Jurkat, Clone E6-1 (cell line): ENCODE results near the gene CLIP2.
A peak's percentile ranks its signal among the peaks of the same experiment; 100 is the strongest.

ENCODE experiments used
- DNase-seq: peaks from one replicate; pipeline ENCODE4 v3.0.0-alpha.2; 2011; ENCODE audit warnings: low read depth, low spot score
- H3K4me3 ChIP-seq: 2 replicates; pipeline ENCODE4 v1.5.1; 2011; ENCODE audit warnings: mild to moderate bottlenecking, low read length, control low read depth, moderate library complexity

Gene CLIP2

DNA sequence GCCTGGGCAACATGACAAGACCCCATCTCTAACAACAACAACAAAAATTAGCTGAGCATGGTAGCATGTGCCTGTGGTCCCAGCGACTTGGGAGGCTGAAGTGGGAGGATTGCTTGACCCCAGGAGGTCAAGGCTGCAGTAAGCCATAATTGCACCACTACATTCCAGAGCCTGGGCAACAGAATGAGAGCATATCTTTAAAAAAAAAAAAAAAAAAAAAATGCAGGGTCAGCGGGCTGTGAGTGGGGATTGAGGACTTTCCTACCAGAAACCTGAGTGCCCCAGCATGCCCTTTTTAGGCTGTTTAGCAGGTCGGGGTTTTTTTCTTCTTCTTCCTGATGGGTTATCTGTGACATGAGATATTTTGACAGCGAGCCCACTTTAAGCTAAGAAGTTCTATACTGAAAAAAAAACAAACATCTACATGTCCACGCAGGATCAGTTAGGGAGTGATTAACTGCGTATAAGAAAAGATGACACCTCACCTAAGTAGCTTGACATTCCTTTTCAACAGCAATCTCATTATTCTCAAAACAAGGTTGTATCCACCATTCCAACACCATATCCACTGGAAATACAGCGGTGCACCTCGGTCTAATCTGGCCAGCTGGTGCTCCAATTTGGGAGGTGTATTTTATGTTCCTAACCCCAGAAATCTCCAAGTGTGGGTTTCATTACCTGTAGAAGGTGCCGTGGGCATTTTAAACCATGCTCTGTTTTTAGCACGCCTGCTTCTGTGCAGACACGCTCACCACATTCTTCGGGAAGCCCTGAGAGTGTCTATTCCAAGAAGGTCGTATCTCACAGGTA lies 21.2 kb upstream of the CLIP2 start:
- H3K4me3 ChIP-seq: no peak overlapping the region
- DNase-seq: no peak

GRCh38 chr7:74269757-74270277 lies 19.4 kb upstream of the CLIP2 start:
- peak overlapping the region; percentile 52 for H3K4me3 ChIP-seq
- DNase-seq: peak; percentile 63

DNA sequence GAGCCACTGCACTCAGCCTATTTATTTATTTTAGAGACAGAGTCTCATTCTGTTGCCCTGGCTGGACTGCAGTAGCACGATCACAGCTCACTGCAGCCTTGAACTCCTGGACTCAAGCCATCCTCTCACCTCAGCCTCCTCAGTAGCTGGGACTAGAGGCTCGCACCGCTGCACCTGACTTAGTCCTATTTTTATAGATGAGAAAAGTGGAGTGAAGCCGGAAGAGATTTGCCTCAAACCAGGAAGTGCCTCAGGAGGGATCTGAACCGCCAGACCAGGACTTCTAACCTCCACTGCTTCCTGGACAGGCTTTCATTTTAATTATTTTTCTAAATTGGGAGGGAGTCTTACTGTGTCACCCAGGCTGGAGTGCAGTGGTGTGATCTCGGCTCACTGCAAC lies 17.5 kb upstream of the CLIP2 start:
- DNase-seq: no peak
- no peak overlapping the region for H3K4me3 ChIP-seq

DNA sequence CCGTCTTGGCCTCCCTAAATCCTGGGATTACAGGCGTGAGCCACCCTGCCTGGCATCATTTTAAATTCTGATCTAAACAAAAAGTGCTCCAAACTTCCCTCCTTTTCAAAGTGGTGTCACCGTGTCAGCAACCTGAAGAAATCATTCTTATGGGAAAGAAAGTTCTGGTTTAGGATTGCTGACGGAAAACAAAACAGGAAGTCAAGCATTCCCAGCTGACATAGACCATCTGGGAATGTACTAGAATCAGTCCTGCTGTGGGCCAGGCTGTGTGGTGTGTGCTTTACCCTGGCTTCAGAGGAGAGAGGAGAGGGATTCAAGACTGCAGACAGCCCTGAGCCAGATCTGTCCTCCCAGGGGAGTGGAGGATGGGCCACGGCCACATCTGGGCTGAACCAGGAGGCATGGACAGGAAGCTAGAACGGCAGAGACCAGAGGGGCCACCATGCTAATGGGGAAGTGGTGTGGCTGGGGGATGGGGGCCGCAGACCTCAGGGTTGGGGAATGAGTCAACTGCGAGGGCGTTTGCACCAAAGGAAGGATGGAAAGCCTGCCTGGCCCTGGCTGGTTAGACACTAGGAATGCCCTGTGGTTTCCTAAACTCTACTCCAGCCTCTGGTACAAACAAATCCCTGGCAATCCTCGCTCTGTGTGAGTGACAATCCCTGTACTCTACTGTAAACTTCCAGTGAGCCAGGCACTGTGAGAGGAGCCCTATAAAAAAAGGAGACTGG lies 16.7 kb upstream of the CLIP2 start:
- no peak overlapping the region for H3K4me3 ChIP-seq
- DNase-seq: no peak

DNA sequence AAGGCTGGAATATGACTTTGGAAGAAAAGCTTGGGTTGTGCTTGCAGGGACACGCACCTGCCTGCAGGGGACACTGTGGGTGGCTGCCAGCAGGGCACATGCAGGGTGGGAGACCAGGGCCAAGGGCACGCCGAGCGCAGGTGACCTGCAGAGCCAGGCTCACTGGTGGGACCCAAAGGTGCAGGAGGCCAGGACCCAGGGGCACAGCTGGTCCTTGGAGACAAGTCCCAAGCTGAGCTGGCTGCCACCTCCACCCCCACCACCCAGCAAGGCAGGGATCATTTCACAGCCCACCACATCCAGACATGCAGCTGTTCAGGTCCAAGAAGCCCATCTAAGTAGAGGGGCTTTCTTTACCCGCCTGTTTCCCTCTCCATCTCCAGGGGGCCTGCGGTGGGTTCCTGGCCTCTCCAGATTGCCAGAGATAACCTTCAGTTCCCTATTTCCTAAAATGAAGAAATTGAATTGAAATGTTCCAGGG lies 13.8 kb upstream of the CLIP2 start:
- DNase-seq: no peak

DNA sequence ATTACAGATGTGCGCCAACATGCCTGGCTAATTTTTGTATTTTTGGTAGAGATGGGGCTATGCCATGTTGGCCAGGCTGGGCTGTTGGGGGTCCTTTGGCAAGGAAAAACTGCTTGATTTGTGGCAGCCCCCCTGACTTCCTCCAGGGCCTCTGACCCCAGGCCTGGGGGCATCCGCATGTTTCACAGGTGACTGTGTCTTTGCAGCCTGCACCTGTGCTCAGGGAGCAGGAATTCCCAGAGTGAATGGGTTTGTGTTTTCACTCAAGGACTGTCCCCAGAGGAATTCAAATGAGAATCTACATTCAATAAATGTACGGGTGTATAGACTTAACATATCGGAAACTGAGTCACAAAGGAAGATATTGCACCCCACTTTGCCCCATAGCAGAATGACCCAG lies 11.6 kb upstream of the CLIP2 start:
- no peak for DNase-seq

More for the DNA sequence above, 13.8 kb upstream of the CLIP2 start:
- no peak overlapping the region for H3K4me3 ChIP-seq

GRCh38 chr7:74280985-74281384 lies 8.2 kb upstream of the CLIP2 start:
- DNase-seq: no peak
- H3K4me3 ChIP-seq: no peak overlapping the region

More for the DNA sequence above, 11.6 kb upstream of the CLIP2 start:
- H3K4me3 ChIP-seq: no peak overlapping the region

GRCh38 chr7:74282748-74283459 lies 6.3 kb upstream of the CLIP2 start:
- DNase-seq: no peak
- no peak overlapping the region for H3K4me3 ChIP-seq

- DNase-seq: no peak
- no peak overlapping the region for H3K4me3 ChIP-seq
These were observed 5.3 kb upstream of the CLIP2 start for GRCh38 chr7:74283858-74284447.

GRCh38 chr7:74284781-74285259 lies 4.4 kb upstream of the CLIP2 start:
- no peak for DNase-seq
- H3K4me3 ChIP-seq: no peak overlapping the region

GRCh38 chr7:74286131-74286530 lies 3.1 kb upstream of the CLIP2 start:
- DNase-seq: no peak
- no peak overlapping the region for H3K4me3 ChIP-seq

DNA sequence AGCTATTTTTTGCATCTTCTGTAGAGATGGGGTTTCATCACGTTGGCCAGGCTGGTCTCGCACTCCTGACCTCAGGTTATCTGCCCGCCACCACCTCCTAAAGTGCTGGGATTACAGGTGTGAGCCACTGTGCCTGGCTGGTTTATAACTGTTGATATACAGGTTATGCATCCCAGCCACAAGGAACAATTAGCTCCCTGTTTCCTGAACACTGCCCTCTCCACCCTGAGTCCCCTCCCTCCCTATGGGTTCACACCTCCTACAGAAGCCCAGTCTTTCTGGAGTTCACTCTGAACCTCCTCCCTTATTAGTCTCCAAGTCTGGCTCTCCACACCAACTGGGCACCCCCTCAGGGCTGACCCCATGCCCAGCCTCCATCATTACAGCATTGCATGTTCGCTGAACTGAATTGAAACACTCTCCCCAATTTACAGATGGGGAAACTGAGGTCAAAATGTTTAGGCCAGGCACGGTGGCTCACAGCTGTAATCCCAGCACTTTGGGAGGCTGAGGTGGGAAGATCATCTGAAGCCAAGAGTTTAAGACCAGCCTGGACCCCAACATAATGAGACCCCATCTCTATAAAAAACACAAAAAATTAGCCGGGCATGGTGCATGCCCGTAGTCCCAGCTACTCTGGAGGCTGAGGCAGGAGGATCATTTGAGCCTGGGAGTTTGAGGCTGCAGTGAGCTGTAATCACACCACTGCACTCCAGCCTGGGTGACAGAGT lies 1.7 kb upstream of the CLIP2 start:
- DNase-seq: no peak
- H3K4me3 ChIP-seq: no peak overlapping the region

GRCh38 chr7:74288034-74288881 lies 949 bp upstream of the CLIP2 start:
- DNase-seq: no peak
- no peak overlapping the region for H3K4me3 ChIP-seq

GRCh38 chr7:74289659-74290552 lies 699 bp downstream of the CLIP2 start:
- no peak for DNase-seq
- peak overlapping the region; percentile 44 for H3K4me3 ChIP-seq

- no peak for DNase-seq
- no peak overlapping the region for H3K4me3 ChIP-seq
These were observed 1.3 kb downstream of the CLIP2 start for GRCh38 chr7:74290553-74290950.

DNA sequence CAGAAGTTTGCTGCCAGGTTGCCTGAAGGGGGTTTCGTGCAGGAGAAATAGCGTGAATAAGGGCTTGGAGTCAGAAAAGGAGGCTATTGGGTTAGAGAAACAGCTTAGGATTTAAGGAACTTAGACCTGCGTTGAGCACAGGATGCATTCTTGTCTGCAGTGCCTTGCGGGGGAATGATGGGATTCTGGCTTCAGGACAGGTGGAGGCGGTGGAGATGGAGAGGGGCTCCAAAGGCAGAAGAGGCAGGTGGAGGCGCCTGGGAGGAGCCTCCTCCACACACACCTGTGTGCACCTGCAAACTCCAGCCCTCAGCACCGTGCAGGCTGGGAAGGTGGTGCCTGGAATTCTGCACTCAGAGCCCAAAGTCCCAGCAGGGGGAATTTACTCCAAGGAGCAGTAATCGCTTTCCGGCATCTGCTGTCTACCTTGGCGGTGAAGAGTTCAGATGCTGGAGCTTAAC lies 1.8 kb downstream of the CLIP2 start:
- no peak overlapping the region for H3K4me3 ChIP-seq
- no peak for DNase-seq

GRCh38 chr7:74291535-74291934 lies 2.3 kb downstream of the CLIP2 start:
- DNase-seq: no peak
- H3K4me3 ChIP-seq: no peak overlapping the region
